Muscle of arm (tissue), 12 donors: ENCODE data around the gene GJC1. TPM values are rescaled to one million over a fixed set of nuclear protein-coding genes. Genes with fewer than 3 reads are reported as not detected.

Source experiments
- DNase-seq: peaks from one replicate; pipeline ENCODE4 v3.0.0-alpha.2; 2013
- polyA plus RNA-seq, 12 donors: library from polyadenylated mRNA; unstranded; fragments of 120-200 nt; gene quantifications; one replicate each; pipeline ENCODE4 v1.2.1, GENCODE V29; 2013; ENCODE audit not compliant: insufficient read length in 12 of 12

The GJC1 gene
- polyA plus RNA-seq, 12 donors, result 16.3 to 32.0 (median 21.9) TPM; not detected in 1

DNA sequence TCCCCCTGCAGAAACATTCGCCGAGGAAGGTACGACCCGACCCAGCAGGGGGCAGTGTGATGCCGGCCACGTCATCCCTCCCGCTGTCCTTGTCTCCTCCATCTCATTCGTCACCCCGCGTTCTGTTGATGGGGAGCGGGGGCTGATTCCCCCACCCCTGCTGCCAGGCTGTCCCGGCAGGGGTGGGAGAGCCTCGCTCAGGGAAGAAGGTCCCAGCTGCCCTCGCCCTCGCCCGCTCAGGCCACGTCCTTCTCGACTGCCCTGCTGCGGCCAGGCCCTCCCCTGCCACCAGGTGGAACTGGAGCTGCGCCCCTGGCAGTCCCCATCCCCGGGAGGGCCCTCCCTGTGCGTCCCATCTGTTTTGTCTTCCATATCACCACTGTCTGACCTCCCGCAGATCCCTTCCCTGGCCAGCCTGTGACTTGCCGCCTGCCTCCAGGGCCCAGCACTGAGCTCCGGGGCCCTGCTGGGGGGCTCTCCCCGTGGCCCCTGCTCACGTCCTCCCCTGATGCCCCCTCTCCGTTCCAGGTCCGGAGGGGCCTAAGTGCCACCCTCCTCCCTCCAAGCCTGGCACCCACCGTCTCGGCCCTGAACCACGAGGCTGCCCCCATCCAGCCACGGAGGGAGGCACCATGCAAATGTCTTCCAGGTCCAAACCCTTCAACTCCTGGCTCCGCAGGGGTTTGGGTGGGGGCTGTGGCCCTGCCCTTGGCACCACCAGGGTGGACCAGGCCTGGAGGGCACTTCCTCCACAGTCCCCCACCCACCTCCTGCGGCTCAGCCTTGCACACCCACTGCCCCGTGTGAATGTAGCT is 50.7 kb downstream of the GJC1 start:
- DNase-seq, result peak; percentile 90

GRCh38 chr17:44778656-44779210 is 51.4 kb downstream of the GJC1 start:
- DNase-seq, result no peak

- DNase-seq, result no peak
Observed at GRCh38 chr17:44777394-44778348, 52.4 kb downstream of the GJC1 start.

GRCh38 chr17:44776628-44777393 is 53.3 kb downstream of the GJC1 start:
- no peak for DNase-seq

- no peak for DNase-seq
Observed at GRCh38 chr17:44775838-44776621, 54.1 kb downstream of the GJC1 start.

GRCh38 chr17:44775136-44775837 is 54.8 kb downstream of the GJC1 start:
- peak; percentile 97 for DNase-seq

GRCh38 chr17:44774271-44775135 is 55.6 kb downstream of the GJC1 start:
- peak; percentile 76 for DNase-seq

DNA sequence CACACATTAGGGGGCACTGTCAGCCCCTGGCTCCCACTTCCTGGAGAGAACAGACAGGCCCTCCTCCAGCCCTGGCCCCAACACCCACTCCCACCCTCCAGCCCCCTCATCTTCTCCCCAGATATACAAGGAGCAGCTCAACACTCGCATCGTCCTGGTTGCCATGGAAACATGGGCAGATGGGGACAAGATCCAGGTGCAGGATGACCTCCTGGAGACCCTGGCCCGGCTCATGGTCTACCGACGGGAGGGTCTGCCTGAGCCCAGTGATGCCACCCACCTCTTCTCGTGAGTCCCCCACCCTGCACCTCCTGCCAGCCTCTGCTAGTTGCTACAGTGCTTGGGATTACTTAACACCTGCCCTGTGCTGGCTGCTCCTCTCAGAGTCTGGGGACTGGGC is 56.9 kb downstream of the GJC1 start:
- DNase-seq, result no peak

- DNase-seq, result no peak
Observed at GRCh38 chr17:44772308-44773045, 57.6 kb downstream of the GJC1 start.

GRCh38 chr17:44770166-44770925 is 59.7 kb downstream of the GJC1 start:
- DNase-seq, result no peak

- DNase-seq, result no peak
Observed at GRCh38 chr17:44769647-44770084, 60.4 kb downstream of the GJC1 start.

DNA sequence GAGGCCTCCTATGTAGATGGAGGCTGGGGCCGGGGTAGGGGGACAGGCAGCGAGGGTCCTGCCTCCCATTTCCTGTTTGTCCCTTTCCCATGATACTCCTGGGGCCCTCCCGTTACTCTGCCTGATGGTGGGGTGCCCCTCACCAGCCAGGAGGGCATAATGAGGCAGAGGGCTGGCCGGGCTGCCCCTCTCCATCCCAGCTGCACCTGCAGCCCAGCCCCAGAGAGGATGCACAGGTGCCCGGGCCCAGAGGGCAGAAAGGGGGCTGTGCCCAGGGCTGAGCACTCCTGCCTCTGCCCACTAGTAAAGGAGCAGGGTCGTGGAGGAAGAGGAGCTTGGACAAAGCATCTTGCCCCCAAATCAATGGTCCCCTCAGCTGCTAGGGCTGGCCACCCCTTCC is 60.9 kb downstream of the GJC1 start:
- no peak for DNase-seq

DNA sequence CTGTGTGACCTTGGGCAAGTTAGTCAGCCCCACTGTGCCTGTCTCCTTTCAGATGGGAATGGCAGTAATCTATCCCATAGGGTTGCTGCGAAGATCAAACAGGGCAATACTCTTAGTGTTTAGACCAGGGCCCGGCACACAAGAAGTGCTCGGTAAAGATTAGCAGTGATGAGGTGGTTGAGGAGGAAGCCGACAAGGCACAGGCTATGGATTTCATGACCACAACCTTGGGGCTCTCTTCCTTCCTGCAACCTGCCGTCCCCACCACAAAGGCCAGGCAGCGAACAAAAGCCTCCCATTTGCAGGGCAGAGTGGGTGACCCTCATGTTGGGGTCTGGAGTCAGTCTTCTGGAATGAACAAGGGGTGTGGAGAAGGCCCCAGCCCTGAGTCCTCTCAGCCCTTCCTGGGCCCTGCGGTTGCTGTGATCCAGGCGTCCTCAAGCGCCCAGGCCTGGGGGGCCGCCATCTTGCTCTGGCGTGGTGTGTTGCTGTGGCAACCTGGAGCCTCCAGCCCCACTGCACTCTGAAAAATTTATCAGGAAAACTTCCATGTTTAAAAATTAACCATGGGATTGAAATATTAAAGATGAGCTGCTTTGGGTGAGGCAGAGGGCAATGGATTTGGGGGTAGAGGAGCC is 61.5 kb downstream of the GJC1 start:
- no peak for DNase-seq

DNA sequence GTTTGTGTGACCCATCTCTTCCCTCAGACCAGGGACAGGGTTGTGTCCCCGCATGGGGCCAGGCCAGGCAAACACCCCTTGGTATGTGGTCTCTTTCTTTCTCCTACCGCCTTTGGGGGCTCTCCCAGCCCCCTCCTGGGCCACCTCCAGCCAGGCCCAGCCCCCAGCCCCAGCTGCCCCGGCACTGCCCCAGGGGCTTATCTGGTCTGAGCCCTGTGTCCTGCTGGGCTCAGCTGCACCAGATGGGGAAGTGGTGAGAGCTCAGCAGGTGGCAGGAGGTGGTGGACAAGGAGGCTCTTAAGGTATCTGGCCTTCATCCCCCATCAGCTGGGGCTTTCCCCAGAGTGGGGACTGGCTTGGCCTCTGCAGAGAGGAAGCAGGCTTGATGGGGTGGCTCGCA is 62.6 kb downstream of the GJC1 start:
- no peak for DNase-seq

DNA sequence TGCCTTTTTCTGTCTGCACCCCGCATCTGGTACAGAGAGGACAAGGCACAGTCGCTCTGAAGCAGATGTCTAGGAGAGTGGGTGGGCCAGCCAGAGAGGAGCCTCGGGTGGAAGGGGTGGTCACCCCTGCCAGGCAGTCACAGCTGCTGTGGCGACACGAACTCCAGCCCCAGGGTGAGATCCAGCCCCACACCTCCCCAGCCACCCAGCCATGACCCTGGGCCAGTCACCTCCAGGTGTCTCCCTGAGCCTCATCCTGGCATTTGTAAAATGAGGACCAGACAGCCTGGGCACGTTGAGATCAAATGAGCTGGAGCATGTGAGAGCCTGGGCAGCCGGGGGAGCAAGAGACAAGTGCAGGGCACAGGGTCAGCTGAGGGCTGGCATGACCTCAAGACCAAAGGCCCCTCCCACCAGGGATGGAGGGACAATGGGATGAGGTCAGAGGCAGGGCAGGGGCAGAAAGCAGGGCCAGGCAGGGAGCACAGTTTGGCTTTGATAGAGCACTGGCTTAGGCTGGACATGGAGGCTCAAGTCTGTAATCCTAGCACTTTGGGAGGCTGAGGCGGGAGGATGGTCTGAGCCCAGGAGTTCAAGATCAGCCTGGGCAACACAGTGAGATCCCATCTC is 63.6 kb downstream of the GJC1 start:
- no peak for DNase-seq

DNA sequence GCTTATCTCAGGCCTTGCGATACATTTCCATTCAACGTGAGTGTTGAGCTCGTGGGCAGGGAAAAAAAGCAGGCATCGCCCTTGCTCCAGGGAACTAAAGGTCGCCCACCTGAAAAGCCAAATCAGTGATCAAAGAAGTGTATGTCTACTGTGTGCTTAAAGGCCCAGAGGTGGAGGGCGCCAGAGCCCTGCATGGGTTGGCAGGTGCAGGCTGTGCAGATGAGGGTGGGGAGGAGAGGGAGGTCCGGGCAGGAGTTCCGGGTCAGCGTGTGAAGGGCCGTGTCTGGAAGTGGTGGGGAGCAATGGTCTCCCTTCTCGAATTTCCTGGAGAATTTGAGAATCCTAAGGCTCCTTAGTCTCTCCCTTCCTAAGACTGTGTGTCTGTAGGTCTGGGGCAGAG is 64.1 kb downstream of the GJC1 start:
- DNase-seq, result no peak

DNA sequence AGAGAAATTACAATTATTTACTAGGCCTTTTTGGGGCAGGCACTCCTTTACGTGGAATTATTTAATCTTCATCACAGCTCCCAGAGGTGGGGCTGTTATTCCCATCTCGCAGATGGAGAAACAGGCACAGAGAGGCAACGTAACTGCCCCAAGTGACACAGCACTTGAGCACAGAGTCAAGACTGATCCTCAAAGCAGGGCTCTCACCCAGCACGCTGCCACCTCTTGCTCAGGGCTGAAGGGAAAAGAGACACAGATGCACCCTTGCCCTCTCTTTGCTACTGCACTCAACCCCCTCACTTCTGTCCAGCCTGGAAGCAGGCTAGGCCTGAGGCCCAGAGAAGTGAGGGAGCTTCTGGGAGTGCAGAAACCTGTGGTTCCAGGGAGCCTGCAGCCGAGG is 66.9 kb downstream of the GJC1 start:
- no peak for DNase-seq
